SK-N-SH (cell line): ENCODE measurements around the gene RNF187.

ENCODE experiments used
- EP300 ChIP-seq, 2 experiments: IDR thresholded peaks; 2 replicates each; pipeline versions ENCODE4 v1.4.0 to v1.6.1; 2012; ENCODE audit warnings: borderline replicate concordance in 1 of 2, low read depth in 1 of 2, low read length in 1 of 2
- MXI1 ChIP-seq: IDR thresholded peaks from 2 replicates; pipeline ENCODE4 v1.6.1; 2012; ENCODE audit warnings: mild to moderate bottlenecking, low read depth, low read length, improper control_type of control experiment
- POLR2AphosphoS5 ChIP-seq: IDR thresholded peaks from 2 replicates; pipeline ENCODE4 v1.6.1; 2012; ENCODE audit warnings: low read depth, low read length
- RFX5 ChIP-seq: IDR thresholded peaks from 2 replicates; pipeline ENCODE4 v1.6.1; 2012; ENCODE audit warnings: mild to moderate bottlenecking, improper control_type of control experiment, low read length
- SMC3 ChIP-seq: IDR thresholded peaks from 2 replicates; pipeline ENCODE4 v1.6.1; 2012; ENCODE audit warnings: low read depth, low read length, improper control_type of control experiment
- TAF1 ChIP-seq: IDR thresholded peaks from 2 replicates; pipeline ENCODE4 v1.6.1; 2012; ENCODE audit warnings: low read depth, mild to moderate bottlenecking, low read length, moderate library complexity, borderline replicate concordance
- YY1 ChIP-seq: IDR thresholded peaks from 2 replicates; pipeline ENCODE4 v1.4.0; 2012; ENCODE audit warnings: low read depth, mild to moderate bottlenecking
- TF ChIP-seq, protein P1 (sequence below): fragments of 200-600 bp; sonication (generic); IDR thresholded peaks from 2 replicates; pipeline ENCODE4 v1.6.1; 2017; ENCODE audit warnings: antibody characterized with exemption, mild to moderate bottlenecking, moderate library complexity
- TF ChIP-seq, protein P2 (sequence below): IDR thresholded peaks from 2 replicates; pipeline ENCODE4 v1.6.1; 2012; ENCODE audit warnings: mild to moderate bottlenecking, low read depth, low read length, moderate library complexity

DNA sequence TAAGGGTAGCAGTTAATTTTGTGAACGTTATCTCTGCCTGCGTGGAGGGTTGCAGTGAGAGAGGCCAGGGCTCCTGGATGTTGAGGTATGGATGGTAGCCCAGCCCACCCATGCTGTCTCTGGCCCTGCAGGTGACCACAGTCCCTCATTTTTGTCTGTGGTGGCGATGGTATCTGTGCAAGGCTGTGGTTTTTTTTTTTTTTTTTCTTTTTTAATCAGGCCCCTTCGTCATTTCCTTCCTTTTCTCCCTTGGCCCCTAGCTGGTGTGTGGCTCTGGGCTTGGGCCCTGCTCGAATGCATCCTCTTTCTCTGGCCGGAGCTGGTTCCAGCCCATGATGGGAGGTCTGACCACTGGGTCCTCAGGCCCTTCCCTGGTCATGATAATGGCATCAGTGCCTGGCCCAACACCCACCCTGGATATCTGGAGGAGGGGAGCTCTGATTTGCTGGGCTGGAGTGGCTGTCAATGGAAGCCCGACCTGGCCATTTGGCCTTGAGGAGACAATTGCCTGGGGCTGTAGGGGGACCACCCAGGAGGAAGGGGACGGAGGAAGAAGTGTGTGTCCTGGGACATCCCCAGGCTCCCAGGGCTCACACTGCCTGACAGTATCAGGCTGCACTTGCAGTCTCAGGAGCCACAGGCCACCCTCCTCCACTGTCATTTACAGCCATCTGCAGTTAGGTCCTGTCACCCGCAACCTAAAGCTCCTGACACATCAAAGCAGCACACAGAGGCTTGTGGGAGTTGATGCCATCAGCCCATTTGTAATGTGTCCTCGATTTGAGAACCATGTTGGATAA lies 8.1 kb upstream of the RNF187 start:
- TF ChIP-seq, protein P1, sequence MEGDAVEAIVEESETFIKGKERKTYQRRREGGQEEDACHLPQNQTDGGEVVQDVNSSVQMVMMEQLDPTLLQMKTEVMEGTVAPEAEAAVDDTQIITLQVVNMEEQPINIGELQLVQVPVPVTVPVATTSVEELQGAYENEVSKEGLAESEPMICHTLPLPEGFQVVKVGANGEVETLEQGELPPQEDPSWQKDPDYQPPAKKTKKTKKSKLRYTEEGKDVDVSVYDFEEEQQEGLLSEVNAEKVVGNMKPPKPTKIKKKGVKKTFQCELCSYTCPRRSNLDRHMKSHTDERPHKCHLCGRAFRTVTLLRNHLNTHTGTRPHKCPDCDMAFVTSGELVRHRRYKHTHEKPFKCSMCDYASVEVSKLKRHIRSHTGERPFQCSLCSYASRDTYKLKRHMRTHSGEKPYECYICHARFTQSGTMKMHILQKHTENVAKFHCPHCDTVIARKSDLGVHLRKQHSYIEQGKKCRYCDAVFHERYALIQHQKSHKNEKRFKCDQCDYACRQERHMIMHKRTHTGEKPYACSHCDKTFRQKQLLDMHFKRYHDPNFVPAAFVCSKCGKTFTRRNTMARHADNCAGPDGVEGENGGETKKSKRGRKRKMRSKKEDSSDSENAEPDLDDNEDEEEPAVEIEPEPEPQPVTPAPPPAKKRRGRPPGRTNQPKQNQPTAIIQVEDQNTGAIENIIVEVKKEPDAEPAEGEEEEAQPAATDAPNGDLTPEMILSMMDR, result no peak
- TF ChIP-seq POLR2AphosphoS5 (no peak), EP300 (IDR thresholded peaks at IDR 0.05; ENCODE audit: borderline replicate concordance in 1 of 2, low read depth in 1 of 2, low read length in 1 of 2) (no peak), RFX5 (no peak), YY1 (no peak), SMC3 (no peak), TAF1 (no peak), MXI1 (no peak)
- TF ChIP-seq, protein P2, sequence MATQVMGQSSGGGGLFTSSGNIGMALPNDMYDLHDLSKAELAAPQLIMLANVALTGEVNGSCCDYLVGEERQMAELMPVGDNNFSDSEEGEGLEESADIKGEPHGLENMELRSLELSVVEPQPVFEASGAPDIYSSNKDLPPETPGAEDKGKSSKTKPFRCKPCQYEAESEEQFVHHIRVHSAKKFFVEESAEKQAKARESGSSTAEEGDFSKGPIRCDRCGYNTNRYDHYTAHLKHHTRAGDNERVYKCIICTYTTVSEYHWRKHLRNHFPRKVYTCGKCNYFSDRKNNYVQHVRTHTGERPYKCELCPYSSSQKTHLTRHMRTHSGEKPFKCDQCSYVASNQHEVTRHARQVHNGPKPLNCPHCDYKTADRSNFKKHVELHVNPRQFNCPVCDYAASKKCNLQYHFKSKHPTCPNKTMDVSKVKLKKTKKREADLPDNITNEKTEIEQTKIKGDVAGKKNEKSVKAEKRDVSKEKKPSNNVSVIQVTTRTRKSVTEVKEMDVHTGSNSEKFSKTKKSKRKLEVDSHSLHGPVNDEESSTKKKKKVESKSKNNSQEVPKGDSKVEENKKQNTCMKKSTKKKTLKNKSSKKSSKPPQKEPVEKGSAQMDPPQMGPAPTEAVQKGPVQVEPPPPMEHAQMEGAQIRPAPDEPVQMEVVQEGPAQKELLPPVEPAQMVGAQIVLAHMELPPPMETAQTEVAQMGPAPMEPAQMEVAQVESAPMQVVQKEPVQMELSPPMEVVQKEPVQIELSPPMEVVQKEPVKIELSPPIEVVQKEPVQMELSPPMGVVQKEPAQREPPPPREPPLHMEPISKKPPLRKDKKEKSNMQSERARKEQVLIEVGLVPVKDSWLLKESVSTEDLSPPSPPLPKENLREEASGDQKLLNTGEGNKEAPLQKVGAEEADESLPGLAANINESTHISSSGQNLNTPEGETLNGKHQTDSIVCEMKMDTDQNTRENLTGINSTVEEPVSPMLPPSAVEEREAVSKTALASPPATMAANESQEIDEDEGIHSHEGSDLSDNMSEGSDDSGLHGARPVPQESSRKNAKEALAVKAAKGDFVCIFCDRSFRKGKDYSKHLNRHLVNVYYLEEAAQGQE, result no peak
